SH-SY5Y (cell line): ENCODE results near the gene EBF3.

Experiments
- GATA2 ChIP-seq: IDR thresholded peaks from 2 replicates; pipeline ENCODE4 v1.6.1; 2011; ENCODE audit warnings: mild to moderate bottlenecking, low read depth, low read length
- GATA3 ChIP-seq: IDR thresholded peaks from 2 replicates; pipeline ENCODE4 v1.6.1; 2011; ENCODE audit warnings: low read depth, mild to moderate bottlenecking, low read length, moderate library complexity

- TF ChIP-seq GATA3 (no peak), GATA2 (no peak)
Observed at GRCh38 chr10:129843131-129843541, 120.9 kb downstream of the EBF3 start.
